K562 (cell line): ENCODE measurements around the gene LRRC39. TPM values are rescaled to one million over a fixed set of nuclear protein-coding genes. Genes with fewer than 3 reads are reported as not detected.
A peak's percentile ranks its signal among the peaks of the same experiment; 100 is the strongest.

Experiments
- ATAC-seq: fragments of 200-7000 bp; cut with Tn5 transposase; 3 replicates; pipeline ENCODE4 v1.9.1; 2020; ENCODE audit warnings: moderate library complexity
- BruUV-seq: library from RNA; stranded (reverse); fragments of 400-500 nt; replicated peaks from 2 replicates; lab custom pipeline; 2021; lab: Mats Ljungman, UMichigan
- CTCF ChIA-PET: fragments of 300-600 bp; formaldehyde crosslinking; extraction: SDS; loops from one replicate; lab custom pipeline; 2021; ENCODE audit warnings: low intra/inter-chr PET ratio; lab: Yijun Ruan, JAX
- POLR2A ChIA-PET: fragments of 300-600, 350-650 bp; sonication (Branson Sonifier 250); formaldehyde crosslinking; extraction: SDS; loops from one replicate; lab custom pipeline; 2021; ENCODE audit warnings: antibody characterized with exemption, inconsistent platforms; lab: Yijun Ruan, JAX
- DNase-seq, 4 experiments: peaks; one replicate each; pipeline versions ENCODE4 v3.0.0 to v3.0.0-alpha.2; 2011 to 2018; ENCODE audit warnings: low spot score in 3 of 4, mixed read lengths in 3 of 4; ENCODE audit errors: extremely low read depth in 1 of 4
- FAIRE-seq: peaks from 2 replicates; lab custom pipeline; 2011; peaks lifted over from hg19 to GRCh38; lab: Jason Lieb, UNC
- H2AFZ ChIP-seq: 2 replicates; pipeline ENCODE4 v1.6.0; 2011; ENCODE audit warnings: low read depth, low read length, control low read depth, inconsistent platforms
- H3K27ac ChIP-seq: fragments of 200-600 bp; 3 replicates; pipeline ENCODE4 v1.8.0; 2011; ENCODE audit warnings: low read depth, mild to moderate bottlenecking, control low read depth, inconsistent platforms, low read length, moderate library complexity, mixed read lengths; ENCODE audit errors: extremely low read depth
- H3K27me3 ChIP-seq, 2 experiments: fragments of 300-600 bp in 1 of 2; 2 replicates in 1 of 2; 3 replicates in 1 of 2; pipeline versions ENCODE4 v1.6.0 to v1.8.0; 2011; ENCODE audit warnings: inconsistent platforms in 2 of 2, low read length in 2 of 2, mild to moderate bottlenecking in 1 of 2, mixed read lengths in 1 of 2, moderate library complexity in 1 of 2; ENCODE audit not compliant: control insufficient read depth in 2 of 2, insufficient read depth in 2 of 2
- H3K36me3 ChIP-seq: fragments of 300-600 bp; 3 replicates; pipeline ENCODE4 v1.8.0; 2011; ENCODE audit warnings: mild to moderate bottlenecking, low read length, inconsistent platforms; ENCODE audit not compliant: control insufficient read depth, insufficient read depth
- H3K4me1 ChIP-seq, 2 experiments: fragments of 200-600 bp in 1 of 2; replicated peaks in 1 of 2; 2 replicates in 1 of 2; 3 replicates in 1 of 2; pipeline versions ENCODE4 v1.5.1 to v1.8.0; 2011; ENCODE audit warnings: inconsistent platforms in 2 of 2, low read length in 2 of 2, mild to moderate bottlenecking in 1 of 2, mixed read lengths in 1 of 2, moderate library complexity in 1 of 2; ENCODE audit not compliant: control insufficient read depth in 2 of 2, insufficient read depth in 2 of 2
- H3K4me2 ChIP-seq: 2 replicates; pipeline ENCODE4 v1.6.1; 2011; ENCODE audit warnings: low read length, control low read depth, inconsistent platforms, mixed read lengths; ENCODE audit not compliant: insufficient read depth
- H3K4me3 ChIP-seq: fragments of 200-600 bp; sonication (generic), shearing (Covaris generic); 2 replicates; pipeline ENCODE4 v1.5.1; 2016; ENCODE audit warnings: control low read depth, inconsistent platforms
- H3K79me2 ChIP-seq: fragments of 200-600 bp; 3 replicates; pipeline ENCODE4 v1.8.0; 2011; ENCODE audit warnings: low read length, inconsistent platforms; ENCODE audit not compliant: control insufficient read depth, insufficient read depth
- H3K9ac ChIP-seq, 2 experiments: 2 replicates each; pipeline versions ENCODE4 v1.6.0 to v1.6.1; 2011; ENCODE audit warnings: low read depth in 2 of 2, low read length in 2 of 2, control low read depth in 1 of 2, inconsistent platforms in 1 of 2, mild to moderate bottlenecking in 1 of 2, mixed read lengths in 1 of 2; ENCODE audit not compliant: insufficient read depth in 1 of 2
- H3K9me1 ChIP-seq: one replicate; pipeline ENCODE4 v1.6.0; 2011; ENCODE audit warnings: inconsistent platforms, mild to moderate bottlenecking, low read length, moderate library complexity; ENCODE audit not compliant: control insufficient read depth, insufficient read depth
- H3K9me3 ChIP-seq: replicated peaks from 2 replicates; pipeline ENCODE4 v1.5.1; 2011; ENCODE audit warnings: low read depth, low read length, inconsistent platforms; ENCODE audit not compliant: control insufficient read depth, insufficient read depth
- H4K20me1 ChIP-seq: replicated peaks from 2 replicates; pipeline ENCODE4 v1.6.1; 2011; ENCODE audit warnings: low read length, inconsistent platforms, mixed read lengths; ENCODE audit not compliant: control insufficient read depth, insufficient read depth
- CREB1 ChIP-seq, 2 experiments: sonication (generic) in 1 of 2; formaldehyde crosslinking in 1 of 2; IDR thresholded peaks; 2 replicates each; pipeline versions ENCODE4 v1.6.1 to v1.8.0; 2012 to 2022; ENCODE audit warnings: inconsistent platforms in 1 of 2, mild to moderate bottlenecking in 1 of 2, missing genetic modification reagents in 1 of 2, moderate library complexity in 1 of 2
- EGR1 ChIP-seq: fragments of 450-650 bp; conservative IDR thresholded peaks from 2 replicates; pipeline ENCODE4 v1.6.1; 2017; ENCODE audit warnings: mild to moderate bottlenecking
- ETS2 ChIP-seq: IDR thresholded peaks from 2 replicates; pipeline ENCODE4 v1.6.1; 2016; ENCODE audit warnings: borderline replicate concordance, missing genetic modification characterization, mild to moderate bottlenecking, moderate library complexity, missing compliant biosample characterization; ENCODE audit not compliant: poor library complexity, severe bottlenecking
- ETV1 ChIP-seq: fragments of 450-650 bp; conservative IDR thresholded peaks from 2 replicates; pipeline ENCODE4 v1.6.1; 2016; ENCODE audit warnings: missing genetic modification characterization, control low read depth, low read depth, missing compliant biosample characterization
- FOSL1 ChIP-seq: fragments of 200-800 bp; sonication (Bioruptor generic); conservative IDR thresholded peaks from 2 replicates; pipeline ENCODE4 v1.6.1; 2016; ENCODE audit warnings: missing genetic modification characterization, missing compliant biosample characterization
- HDAC6 ChIP-seq: IDR thresholded peaks from 2 replicates; pipeline ENCODE4 v1.6.1; 2012; ENCODE audit warnings: low read depth, mild to moderate bottlenecking, control low read depth, inconsistent platforms, low read length, moderate library complexity
- IRF2 ChIP-seq: sonication (generic); formaldehyde crosslinking; IDR thresholded peaks from 2 replicates; pipeline ENCODE4 v1.8.1; 2022; ENCODE audit warnings: mild to moderate bottlenecking, missing genetic modification reagents
- KLF10 ChIP-seq: fragments of 250-450 bp; sonication (Bioruptor Pico); IDR thresholded peaks from 2 replicates; pipeline ENCODE4 v1.6.1; 2021; ENCODE audit warnings: matching md5 sums
- NELFE ChIP-seq: IDR thresholded peaks from 2 replicates; pipeline ENCODE4 v1.6.1; 2011; ENCODE audit warnings: mild to moderate bottlenecking; ENCODE audit not compliant: insufficient read depth, insufficient read length
- NONO ChIP-seq, 2 experiments: fragments of 200-400 bp in 1 of 2; fragments of 450-650 bp in 1 of 2; formaldehyde crosslinking in 1 of 2; IDR thresholded peaks; 2 replicates each; pipeline ENCODE4 v1.6.1; 2017; ENCODE audit warnings: low read depth in 2 of 2, mild to moderate bottlenecking in 2 of 2, moderate library complexity in 2 of 2, low read length in 1 of 2
- SAP30 ChIP-seq: fragments of 200-600 bp; sonication (generic); IDR thresholded peaks from 2 replicates; pipeline ENCODE4 v1.6.1; 2012; ENCODE audit warnings: borderline replicate concordance, low read depth, mild to moderate bottlenecking, moderate library complexity, low read length, control low read depth, inconsistent platforms; ENCODE audit not compliant: insufficient read depth, poor library complexity, severe bottlenecking
- ZKSCAN8 ChIP-seq: fragments of 200-800 bp; sonication (Bioruptor generic); IDR thresholded peaks from 2 replicates; pipeline ENCODE4 v1.6.1; 2016; ENCODE audit warnings: missing genetic modification characterization, missing compliant biosample characterization
- ZNF217 ChIP-seq: sonication (generic); formaldehyde crosslinking; IDR thresholded peaks from 2 replicates; pipeline ENCODE4 v1.8.0; 2022; ENCODE audit warnings: mild to moderate bottlenecking, missing genetic modification reagents
- WGBS: fragments of 100-300 bp; shearing (Covaris generic); methylation state at CpG from one replicate; pipeline ENCODE4 v1.1.6; 2016; ENCODE audit warnings: low coverage, mixed read lengths; ENCODE audit not compliant: insufficient coverage; ENCODE audit errors: missing lambda C conversion rate; 5-methylcytosine and 5-hydroxymethylcytosine counted together
- in situ Hi-C: fragments of 300-500 bp; cut with MboI; formaldehyde crosslinking; loops from 4 replicates; pipeline ENCODE4 v1.15.0; 2018; ENCODE audit warnings: inconsistent platforms, mixed read lengths
- intact Hi-C: fragments of 100-400 bp; cut with micrococcal nuclease; formaldehyde crosslinking; loops from 2 replicates; pipeline ENCODE4 v1.14.2; 2022
- polyA plus RNA-seq, 8 experiments: library from polyadenylated mRNA; depleted of rRNA in 4 of 8; stranded (reverse) in 5 of 8; unstranded in 3 of 8; fragments of >200 nt; fragmentation: Nextera tagmentation in 2 of 8; fragmentation: Illumina TruSeq in 1 of 8; extraction: Ambion mirVana in 2 of 8; extraction: Trizol in 1 of 8; gene quantifications; 2 replicates each; pipeline versions ENCODE4 v1.2.1 to v1.2.3, GENCODE V29; 2011 to 2014; ENCODE audit warnings: inconsistent platforms in 1 of 8, missing spikeins in 1 of 8
- total RNA-seq, 7 experiments: library from RNA; depleted of rRNA in 6 of 7; stranded (reverse); fragments of >200 nt in 6 of 7; fragmentation: Illumina TruSeq in 2 of 7; extraction: Trizol in 2 of 7; gene quantifications; 2 replicates each; pipeline versions ENCODE4 v1.2.1 to v1.2.3, GENCODE V29; 2011 to 2021; ENCODE audit warnings: low replicate concordance in 1 of 7
- TF ChIP-seq, protein P1 (sequence below): sonication (generic); formaldehyde crosslinking; IDR thresholded peaks from 2 replicates; pipeline ENCODE4 v1.8.0; 2022; ENCODE audit warnings: mild to moderate bottlenecking, low read depth, missing genetic modification reagents
- TF ChIP-seq, protein P2 (sequence below): fragments of 250-450 bp; sonication (Bioruptor Pico); IDR thresholded peaks from 2 replicates; pipeline ENCODE4 v1.6.1; 2021; ENCODE audit warnings: mild to moderate bottlenecking
- TF ChIP-seq, protein P3 (sequence below): fragments of 250-450 bp; sonication (Bioruptor Pico); IDR thresholded peaks from 2 replicates; pipeline ENCODE4 v1.5.0; 2021; ENCODE audit warnings: mild to moderate bottlenecking, moderate library complexity

Gene LRRC39
- total and polyA plus RNA-seq, 9 of the 15 experiments (the other 6 are each of a cell fraction or from before 2014, with no cell fraction given), result 1.00 to 3.1 (median 1.3) TPM

DNA sequence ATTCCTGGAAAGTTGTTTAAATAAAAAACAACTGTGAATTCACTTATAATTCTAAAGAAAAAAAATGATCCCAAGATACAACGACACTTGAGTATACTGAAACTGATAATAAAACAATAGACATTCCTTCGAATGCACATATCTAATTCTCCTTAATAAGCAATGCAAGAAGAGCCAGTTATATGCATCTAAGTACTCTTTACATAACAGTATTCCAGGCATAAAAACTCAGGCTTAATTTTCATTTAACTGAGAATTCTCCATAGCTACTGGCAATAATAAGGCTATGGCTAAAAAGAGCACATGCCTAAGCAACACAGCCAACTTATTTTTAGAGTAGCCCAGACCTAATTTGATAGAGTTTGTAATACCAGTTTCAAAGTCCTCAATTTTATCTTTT lies 76.5 kb downstream of the LRRC39 start (continued):
- TF ChIP-seq, protein P1, sequence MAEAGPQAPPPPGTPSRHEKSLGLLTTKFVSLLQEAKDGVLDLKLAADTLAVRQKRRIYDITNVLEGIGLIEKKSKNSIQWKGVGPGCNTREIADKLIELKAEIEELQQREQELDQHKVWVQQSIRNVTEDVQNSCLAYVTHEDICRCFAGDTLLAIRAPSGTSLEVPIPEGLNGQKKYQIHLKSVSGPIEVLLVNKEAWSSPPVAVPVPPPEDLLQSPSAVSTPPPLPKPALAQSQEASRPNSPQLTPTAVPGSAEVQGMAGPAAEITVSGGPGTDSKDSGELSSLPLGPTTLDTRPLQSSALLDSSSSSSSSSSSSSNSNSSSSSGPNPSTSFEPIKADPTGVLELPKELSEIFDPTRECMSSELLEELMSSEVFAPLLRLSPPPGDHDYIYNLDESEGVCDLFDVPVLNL (CRISPR knock-in tag), result no peak
- TF ChIP-seq, all 486 proteins: peak for 0

DNA sequence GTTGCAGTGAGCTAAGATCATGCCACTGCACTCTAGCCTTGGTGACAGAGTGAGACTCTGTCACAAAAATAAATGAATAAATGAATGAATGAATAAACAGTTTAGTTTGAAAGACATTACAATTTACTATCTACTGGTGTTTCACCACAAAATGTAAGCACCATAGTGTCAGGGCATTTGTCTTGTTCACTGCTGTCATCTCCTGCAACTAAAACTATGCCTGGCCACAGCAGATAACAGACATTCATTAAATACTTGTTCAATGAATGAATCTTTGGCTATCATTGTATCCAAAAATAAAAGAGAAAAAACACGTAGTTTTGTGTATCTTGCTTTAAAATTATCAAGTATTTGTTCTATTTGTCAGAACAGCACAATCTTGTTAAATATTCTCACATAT lies 77.9 kb downstream of the LRRC39 start:
- DNase-seq (peak in 2 of 4 experiments; percentile 16 to 21), FAIRE-seq (peak; percentile 58), ATAC-seq (peak; percentile 64)
- Histone ChIP-seq H3K9ac (no peak overlapping the region), H3K4me2 (no peak overlapping the region), H3K27me3 (no peaks in the 10 kb centered on the region), H4K20me1 (no peaks in the 10 kb centered on the region), H3K27ac (no peak overlapping the region), H3K4me3 (no peak overlapping the region), H3K4me1 (peaks cover 0 to 3% of the 10 kb centered on the region in 2 experiments; a peak in 1 of 5 replicates), H3K79me2 (no peaks in the 10 kb centered on the region), H3K9me1 (no peaks in the 10 kb centered on the region), H3K9me3 (no peaks in the 10 kb centered on the region), H2AFZ (no peak overlapping the region), H3K36me3 (peaks cover 89% of the 10 kb centered on the region)
- ChIA-PET POLR2A (no interaction called here), CTCF (interaction anchor here (0.6 kb wide), 1 partner anchor 14 kb away, joined by 5 read pairs; no protein-coding TSS in a partner anchor)
- WGBS, result 13% methylated on average over 1 of the region's 1 CpG
- BruUV-seq, result no TSS peak
- intact Hi-C loops (no loop called here), in situ Hi-C loops (no loop called here)
- TF ChIP-seq ETV1 (no peak), SAP30 (no peak), KLF10 (CRISPR knock-in tag) (no peak), NONO (IDR thresholded peaks at IDR 0.05; ENCODE audit: low read depth in 2 of 2, low read length in 1 of 2) (no peak), HDAC6 (no peak), CREB1 (IDR thresholded peaks at IDR 0.05) (no peak), CREB1 (CRISPR knock-in tag; IDR thresholded peaks at IDR 0.05) (no peak), ETS2 (no peak), NELFE (no peak), IRF2 (CRISPR knock-in tag) (no peak), EGR1 (no peak), ZNF217 (CRISPR knock-in tag) (no peak), ZKSCAN8 (CRISPR knock-in tag) (no peak), FOSL1 (tag) (no peak)
- TF ChIP-seq, protein P2, sequence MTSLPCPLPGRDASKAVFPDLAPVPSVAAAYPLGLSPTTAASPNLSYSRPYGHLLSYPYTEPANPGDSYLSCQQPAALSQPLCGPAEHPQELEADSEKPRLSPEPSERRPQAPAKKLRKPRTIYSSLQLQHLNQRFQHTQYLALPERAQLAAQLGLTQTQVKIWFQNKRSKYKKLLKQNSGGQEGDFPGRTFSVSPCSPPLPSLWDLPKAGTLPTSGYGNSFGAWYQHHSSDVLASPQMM (CRISPR knock-in tag), result no peak
- TF ChIP-seq, protein P3, sequence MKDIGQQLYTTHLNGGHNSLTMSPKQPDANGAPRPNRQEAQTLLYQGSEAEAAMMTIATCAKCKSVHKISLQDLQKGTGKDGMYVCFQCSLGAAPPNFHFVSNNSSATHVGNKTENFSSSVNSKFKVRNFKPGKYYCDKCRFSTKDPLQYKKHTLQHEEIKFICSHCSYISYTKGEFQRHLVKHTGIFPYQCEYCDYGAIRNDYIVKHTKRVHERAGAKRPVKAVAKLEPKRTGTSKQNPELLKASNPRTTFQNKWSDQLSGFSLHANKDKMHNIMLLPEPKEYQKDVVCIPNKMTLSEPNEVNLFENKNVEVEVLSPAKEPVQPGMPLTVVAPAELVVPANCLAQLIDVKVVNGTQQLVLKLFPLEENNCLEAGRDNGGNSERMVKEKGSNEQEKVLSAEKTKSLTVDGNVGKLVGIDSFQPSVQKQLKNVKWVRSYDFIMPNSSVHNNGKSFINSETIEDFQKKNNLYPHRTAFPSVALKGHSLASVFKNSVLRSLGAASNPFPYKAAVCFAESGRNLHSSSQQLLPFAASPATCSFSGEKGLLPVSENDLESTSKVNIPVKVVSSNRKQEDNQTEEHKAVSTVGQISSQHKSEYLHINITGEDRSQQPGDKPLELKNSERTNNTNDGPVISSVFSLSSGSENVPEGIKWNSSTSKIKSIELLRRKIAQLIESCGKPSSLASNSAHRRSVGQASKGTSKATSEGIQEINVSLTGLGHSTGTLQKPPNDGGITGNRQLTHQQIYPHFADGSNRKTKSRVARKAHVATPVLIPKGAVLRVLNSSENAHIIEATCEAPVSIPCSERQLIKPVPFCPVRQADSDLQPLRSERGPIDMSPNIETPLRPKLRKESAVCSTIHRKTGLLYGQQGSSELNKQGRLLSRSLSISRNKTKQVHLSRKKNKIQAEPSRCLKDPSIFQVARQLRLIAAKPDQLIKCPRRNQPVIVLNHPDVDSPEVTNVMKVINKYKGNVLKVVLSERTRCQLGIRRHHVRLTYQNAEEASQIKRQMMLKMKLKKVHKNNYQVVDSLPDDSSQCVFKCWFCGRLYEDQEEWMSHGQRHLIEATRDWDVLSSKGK (CRISPR knock-in tag), result no peak
